BE2C (cell line): Measurements from ENCODE around the gene LYPD1.

Experiments
- DNase-seq: peaks from one replicate; pipeline ENCODE4 v3.0.0-alpha.2; 2020
- H3K27me3 ChIP-seq: fragments of 250-450 bp; sonication (Bioruptor Pico); 2 replicates; pipeline ENCODE4 v1.5.1; 2020; ENCODE audit warnings: mild to moderate bottlenecking
- H3K36me3 ChIP-seq: fragments of 250-450 bp; sonication (Bioruptor Pico); 2 replicates; pipeline ENCODE4 v1.5.1; 2020; ENCODE audit warnings: mild to moderate bottlenecking
- H3K4me1 ChIP-seq: fragments of 250-450 bp; sonication (Bioruptor Pico); 2 replicates; pipeline ENCODE4 v1.5.1; 2020
- H3K4me3 ChIP-seq: 2 replicates; pipeline ENCODE4 v1.5.1; 2011; ENCODE audit warnings: low read depth, low read length
- H3K9me3 ChIP-seq: fragments of 250-450 bp; sonication (Bioruptor Pico); 2 replicates; pipeline ENCODE4 v1.5.1; 2020
- CTCF ChIP-seq: IDR thresholded peaks from 2 replicates; pipeline ENCODE4 v1.5.1; 2012; ENCODE audit warnings: mild to moderate bottlenecking, low read depth, low read length

Gene LYPD1

GRCh38 chr2:132597166-132597565, 72.8 kb downstream of the LYPD1 start:
- Histone ChIP-seq H3K36me3 (no peaks in the 10 kb centered on the region), H3K4me1 (no peaks in the 10 kb centered on the region), H3K4me3 (no peak overlapping the region), H3K9me3 (no peaks in the 10 kb centered on the region), H3K27me3 (no peaks in the 10 kb centered on the region)
- no peak for DNase-seq
- TF ChIP-seq CTCF: no peak

- H3K27me3 ChIP-seq: no peaks in the 10 kb centered on the region
- H3K36me3 ChIP-seq: no peaks in the 10 kb centered on the region
- no peak overlapping the region for H3K4me3 ChIP-seq
- no peak for TF ChIP-seq CTCF
- no peaks in the 10 kb centered on the region for H3K9me3 ChIP-seq
- no peak for DNase-seq
- no peaks in the 10 kb centered on the region for H3K4me1 ChIP-seq
Observed at GRCh38 chr2:132595693-132596092, 74.3 kb downstream of the LYPD1 start.

GRCh38 chr2:132595186-132595585, 74.8 kb downstream of the LYPD1 start:
- no peak for TF ChIP-seq CTCF
- Histone ChIP-seq H3K36me3 (no peaks in the 10 kb centered on the region), H3K27me3 (no peaks in the 10 kb centered on the region), H3K9me3 (no peaks in the 10 kb centered on the region), H3K4me1 (no peaks in the 10 kb centered on the region), H3K4me3 (no peak overlapping the region)
- DNase-seq: no peak
